Coronary artery (tissue), 2 donors: ENCODE data around the gene ITGB4.

Experiments used
- DNase-seq: peaks from one replicate; pipeline ENCODE4 v3.0.0-alpha.2; 2017; ENCODE audit warnings: low spot score
- H3K27ac ChIP-seq, 2 donors: fragments of 200-600 bp; sonication (generic); one replicate each; pipeline ENCODE4 v1.5.1; 2016 to 2019
- H3K4me3 ChIP-seq: fragments of 200-600 bp; sonication (generic); 2 replicates; pipeline ENCODE4 v1.5.1; 2016; ENCODE audit warnings: mild to moderate bottlenecking, moderate library complexity
- TF ChIP-seq, protein P1 (sequence below): fragments of 200-600 bp; sonication (generic); IDR thresholded peaks from one replicate; pipeline ENCODE4 v1.5.1; 2019; ENCODE audit warnings: antibody characterized with exemption

ITGB4 gene

DNA sequence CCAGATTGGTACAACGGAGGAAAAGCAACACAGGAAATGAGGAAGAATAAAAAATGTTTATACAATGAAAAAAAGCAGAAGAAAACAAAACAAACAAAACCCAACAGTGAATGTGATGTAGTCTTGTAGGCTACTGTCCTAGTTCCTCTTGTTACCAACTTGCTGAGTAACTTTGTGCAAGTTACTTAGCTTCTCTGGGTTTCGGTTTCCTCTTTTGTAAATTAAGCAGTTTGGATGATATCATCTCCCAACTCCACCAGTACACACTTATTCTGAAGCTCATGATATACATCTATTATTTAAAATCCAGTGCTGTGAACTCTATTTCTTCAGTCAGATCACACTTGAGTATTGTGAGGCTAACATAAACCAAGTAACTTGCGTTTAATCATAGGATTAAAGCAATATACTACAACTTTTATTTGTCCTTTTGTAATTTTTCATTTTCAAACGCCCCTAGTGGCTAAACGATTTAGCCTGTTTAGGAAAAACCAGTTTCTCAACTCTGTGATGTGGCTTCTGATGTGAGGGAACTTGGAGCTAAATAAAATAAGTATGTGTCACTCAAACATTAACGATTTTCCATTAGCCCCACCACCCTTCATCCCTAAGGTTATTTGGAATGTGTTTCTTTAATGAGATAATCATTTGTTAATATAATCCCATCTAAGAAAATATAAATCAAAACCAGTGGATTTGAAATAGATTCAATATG lies 62.0 kb downstream of the ITGB4 start:
- Histone ChIP-seq H3K27ac (peak overlapping the region; percentile 98 to 99), H3K4me3 (peak overlapping the region; percentile 1)
- DNase-seq, result no peak
- TF ChIP-seq, protein P1, sequence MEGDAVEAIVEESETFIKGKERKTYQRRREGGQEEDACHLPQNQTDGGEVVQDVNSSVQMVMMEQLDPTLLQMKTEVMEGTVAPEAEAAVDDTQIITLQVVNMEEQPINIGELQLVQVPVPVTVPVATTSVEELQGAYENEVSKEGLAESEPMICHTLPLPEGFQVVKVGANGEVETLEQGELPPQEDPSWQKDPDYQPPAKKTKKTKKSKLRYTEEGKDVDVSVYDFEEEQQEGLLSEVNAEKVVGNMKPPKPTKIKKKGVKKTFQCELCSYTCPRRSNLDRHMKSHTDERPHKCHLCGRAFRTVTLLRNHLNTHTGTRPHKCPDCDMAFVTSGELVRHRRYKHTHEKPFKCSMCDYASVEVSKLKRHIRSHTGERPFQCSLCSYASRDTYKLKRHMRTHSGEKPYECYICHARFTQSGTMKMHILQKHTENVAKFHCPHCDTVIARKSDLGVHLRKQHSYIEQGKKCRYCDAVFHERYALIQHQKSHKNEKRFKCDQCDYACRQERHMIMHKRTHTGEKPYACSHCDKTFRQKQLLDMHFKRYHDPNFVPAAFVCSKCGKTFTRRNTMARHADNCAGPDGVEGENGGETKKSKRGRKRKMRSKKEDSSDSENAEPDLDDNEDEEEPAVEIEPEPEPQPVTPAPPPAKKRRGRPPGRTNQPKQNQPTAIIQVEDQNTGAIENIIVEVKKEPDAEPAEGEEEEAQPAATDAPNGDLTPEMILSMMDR, result peak; percentile 56

DNA sequence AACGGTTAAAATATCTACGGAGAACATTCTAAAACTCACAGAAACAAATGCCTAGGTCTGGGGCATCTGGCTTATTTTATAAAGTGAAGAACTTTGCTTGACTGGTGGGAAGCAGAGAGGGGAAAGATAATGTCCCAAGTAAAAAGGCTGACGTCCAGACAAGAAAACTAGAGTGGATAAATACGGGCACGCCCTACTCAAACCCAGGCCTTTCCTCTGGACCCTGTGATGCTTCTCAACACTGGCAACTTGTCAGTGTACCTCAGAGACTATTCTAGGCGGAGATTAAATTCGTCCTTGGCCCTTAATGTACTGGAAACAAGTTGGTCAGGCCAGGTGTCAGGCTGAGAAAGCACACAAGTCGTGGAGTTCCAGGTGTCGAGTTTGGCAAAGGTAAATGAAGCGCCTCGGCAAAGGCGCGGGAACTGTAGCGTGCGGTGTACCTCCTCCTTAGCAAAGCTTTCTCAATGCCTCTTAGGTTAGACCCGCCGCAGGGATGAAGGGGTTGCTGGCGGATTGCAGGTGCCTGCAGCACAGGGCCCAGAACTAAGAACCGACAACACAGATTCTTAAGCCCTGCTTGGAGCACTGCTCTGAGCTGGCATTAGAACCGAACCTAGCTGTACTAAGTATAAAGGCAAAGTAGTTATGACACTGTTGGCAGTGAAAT lies 62.7 kb downstream of the ITGB4 start:
- DNase-seq, result peak; percentile 81
- peak overlapping the region; percentile 98 to 99 for H3K27ac ChIP-seq
- TF ChIP-seq, protein P1, result no peak
- peak overlapping the region; percentile 87 for H3K4me3 ChIP-seq

DNA sequence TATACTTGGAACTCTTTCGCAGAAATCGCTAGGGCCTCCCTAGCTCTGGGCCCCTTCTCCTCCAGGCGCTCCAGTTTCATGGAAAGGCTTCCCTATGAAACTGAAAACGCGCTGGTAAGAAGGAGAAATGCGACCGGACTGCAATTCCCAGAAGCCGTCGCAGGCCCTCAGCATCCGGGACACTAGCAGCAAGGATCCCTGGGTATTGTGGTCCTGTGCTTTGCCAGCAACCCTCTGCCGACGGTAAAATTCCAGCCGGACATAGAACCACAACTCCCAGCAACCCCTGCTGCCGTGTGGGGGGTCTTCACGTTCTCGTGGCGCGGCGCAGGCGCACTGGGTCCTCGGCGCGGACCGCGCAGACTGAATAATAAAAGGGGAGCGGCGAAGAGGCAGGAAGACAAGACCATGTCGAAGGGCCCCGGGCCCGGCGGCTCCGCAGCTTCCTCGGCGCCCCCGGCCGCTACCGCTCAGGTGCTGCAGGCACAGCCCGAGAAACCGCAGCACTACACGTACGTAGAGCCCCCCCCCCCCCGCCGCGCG lies 63.3 kb downstream of the ITGB4 start, which contains the start of gene UNK:
Gene UNK (plus strand): TSS at position 334 of the 543 bp plus-strand sequence. CDS start 75 bp downstream, at position 409.
- peak within 1 kb of the TSS; percentile 98 to 99 for H3K27ac ChIP-seq
- peak within 1 kb of the TSS; percentile 87 for H3K4me3 ChIP-seq
- peak; percentile 99 for DNase-seq
- TF ChIP-seq, protein P1, result no peak

DNA sequence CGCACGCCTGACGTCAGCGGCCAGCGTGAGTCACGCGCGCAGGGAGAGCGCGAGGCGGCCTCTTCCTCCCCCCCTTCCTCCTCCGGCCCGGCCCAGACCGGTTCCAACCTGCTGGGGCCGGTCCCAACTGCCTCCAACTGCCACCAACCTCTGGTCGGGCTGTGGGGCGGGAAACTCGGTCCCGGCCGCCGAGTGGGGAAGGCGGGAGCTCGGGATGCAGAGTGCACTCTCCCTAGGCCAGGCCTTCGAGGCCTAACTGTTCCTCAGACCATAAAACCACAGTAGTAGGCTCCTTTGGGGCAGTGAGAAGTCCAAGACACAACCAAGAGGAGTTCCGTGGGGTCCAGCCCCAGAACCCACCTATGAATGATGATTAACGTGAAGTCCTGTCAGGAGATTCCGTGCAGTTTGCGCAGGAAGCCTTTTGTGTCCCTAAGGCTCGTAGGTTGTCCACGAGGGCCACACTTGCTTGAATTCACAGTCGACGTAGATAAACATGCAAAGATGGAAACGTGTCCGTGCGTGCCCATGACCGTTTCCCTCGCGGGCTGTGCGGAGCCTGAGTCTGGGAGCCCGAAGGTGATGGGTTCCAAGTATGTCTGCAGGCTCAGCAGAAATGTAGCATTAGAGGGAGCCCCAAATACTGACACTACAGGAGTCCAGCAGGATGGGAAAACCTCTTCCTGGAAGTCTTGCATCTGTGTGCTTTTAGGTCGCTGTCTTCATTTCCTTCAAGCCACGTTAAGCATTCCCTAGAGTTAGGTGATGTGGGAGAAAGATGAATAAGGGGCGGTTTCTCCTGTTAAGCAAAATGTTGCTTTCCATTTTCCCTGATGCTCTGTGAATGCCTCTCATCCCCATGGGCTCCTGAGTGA lies 64.0 kb downstream of the ITGB4 start:
- DNase-seq, result peak; percentile 97
- H3K4me3 ChIP-seq, result peak overlapping the region; percentile 87
- TF ChIP-seq, protein P1, result no peak
- H3K27ac ChIP-seq, result peak overlapping the region; percentile 98 to 99

DNA sequence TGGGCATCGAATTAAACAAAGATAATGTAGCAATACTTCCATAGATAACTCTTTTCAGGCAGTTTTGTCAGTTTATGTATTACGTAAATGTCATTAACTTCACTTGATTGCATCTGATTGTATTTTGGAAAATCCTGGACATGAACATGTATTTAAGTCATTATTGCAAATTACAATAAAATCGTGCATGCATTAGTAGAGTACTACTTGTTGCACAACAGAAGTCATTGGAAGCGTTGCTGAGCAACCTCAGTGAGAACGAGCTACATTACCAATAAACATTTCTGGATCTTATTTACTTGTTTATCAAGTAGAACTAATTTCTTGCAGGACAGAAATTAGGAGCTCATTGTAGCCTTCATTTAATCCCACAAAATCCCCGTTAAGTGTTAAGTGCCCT lies 70.0 kb downstream of the ITGB4 start:
- DNase-seq, result no peak
- no peak overlapping the region for H3K27ac ChIP-seq
- TF ChIP-seq, protein P1, result no peak

DNA sequence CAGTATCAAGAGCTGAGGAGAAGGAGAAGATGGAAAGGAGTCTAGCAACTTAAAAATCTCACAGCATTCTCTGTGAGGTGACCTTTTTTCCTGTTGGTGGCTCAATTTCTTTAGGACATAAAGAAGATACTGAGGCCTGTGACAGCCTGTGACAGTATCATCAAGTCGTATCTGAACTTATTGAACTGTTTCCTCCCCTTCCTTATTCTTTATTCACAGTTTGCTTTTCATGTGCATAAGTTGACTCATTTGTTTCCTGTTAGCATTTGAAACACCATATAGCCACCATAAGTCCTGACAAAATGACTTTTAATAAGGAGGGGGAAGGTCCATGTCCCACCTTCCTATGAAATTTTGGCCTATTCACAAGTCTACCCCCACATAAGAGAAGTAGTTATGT lies 72.2 kb downstream of the ITGB4 start:
- TF ChIP-seq, protein P1, result no peak
- Histone ChIP-seq H3K4me3 (no peak overlapping the region), H3K27ac (no peak overlapping the region)
- DNase-seq, result no peak

More for the DNA sequence above, 70.0 kb downstream of the ITGB4 start:
- H3K4me3 ChIP-seq, result no peak overlapping the region
